GM08714 (cell line): ENCODE measurements around the gene FCN2.

Experiments used
- H3K4me3 ChIP-seq: fragments of 200-500 bp; sonication (Bioruptor generic); 2 replicates; pipeline ENCODE4 v1.5.1; 2014; ENCODE audit warnings: mild to moderate bottlenecking, low read length, inconsistent platforms
- ZNF274 ChIP-seq: IDR thresholded peaks from 2 replicates; pipeline ENCODE4 v1.6.1; 2012; ENCODE audit warnings: mild to moderate bottlenecking, low read depth, low read length

FCN2 gene

DNA sequence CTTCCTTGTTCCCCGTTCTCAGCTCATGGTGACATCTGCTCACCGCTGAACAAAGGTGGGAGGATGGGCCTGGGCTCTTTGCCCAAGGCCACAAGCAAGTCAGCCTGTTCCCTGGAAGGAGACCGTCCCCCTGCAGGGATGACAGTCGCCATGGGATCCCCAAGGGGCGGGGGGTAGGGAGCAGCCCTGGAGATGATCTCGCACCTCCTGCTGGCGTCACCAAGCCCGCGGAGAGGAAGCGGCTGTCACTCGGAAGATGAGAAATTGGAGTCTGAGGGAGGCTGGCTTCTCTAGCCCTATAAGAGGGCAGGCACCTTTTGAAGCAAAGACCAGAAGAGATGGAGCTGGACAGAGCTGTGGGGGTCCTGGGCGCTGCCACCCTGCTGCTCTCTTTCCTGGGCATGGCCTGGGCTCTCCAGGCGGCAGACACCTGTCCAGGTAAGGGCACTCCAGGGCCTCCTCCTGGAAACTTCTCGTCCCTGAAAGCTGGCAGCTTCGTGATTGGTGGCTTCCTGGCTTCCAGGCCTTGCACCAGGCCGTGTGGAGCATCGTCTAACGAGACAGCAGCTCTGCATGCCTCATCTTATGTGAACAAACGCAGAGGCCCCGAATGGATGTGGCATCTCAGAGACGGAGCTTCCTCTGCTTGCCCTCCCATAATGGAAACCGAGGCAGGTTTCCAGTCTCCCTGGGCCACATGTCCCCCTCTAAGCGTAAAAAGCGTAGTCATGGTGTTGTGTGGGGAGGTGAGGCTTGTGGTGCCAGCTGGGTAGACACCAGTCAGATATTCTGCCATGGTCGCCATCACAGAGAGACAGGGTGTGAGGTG lies at the start of gene FCN2:
Gene FCN2, plus strand, starts transcription at position 327 of the 829 bp plus-strand sequence. Its CDS starts 12 bp downstream, at position 339.
- no peak within 1 kb of the TSS for H3K4me3 ChIP-seq
- TF ChIP-seq ZNF274, result no peak

DNA sequence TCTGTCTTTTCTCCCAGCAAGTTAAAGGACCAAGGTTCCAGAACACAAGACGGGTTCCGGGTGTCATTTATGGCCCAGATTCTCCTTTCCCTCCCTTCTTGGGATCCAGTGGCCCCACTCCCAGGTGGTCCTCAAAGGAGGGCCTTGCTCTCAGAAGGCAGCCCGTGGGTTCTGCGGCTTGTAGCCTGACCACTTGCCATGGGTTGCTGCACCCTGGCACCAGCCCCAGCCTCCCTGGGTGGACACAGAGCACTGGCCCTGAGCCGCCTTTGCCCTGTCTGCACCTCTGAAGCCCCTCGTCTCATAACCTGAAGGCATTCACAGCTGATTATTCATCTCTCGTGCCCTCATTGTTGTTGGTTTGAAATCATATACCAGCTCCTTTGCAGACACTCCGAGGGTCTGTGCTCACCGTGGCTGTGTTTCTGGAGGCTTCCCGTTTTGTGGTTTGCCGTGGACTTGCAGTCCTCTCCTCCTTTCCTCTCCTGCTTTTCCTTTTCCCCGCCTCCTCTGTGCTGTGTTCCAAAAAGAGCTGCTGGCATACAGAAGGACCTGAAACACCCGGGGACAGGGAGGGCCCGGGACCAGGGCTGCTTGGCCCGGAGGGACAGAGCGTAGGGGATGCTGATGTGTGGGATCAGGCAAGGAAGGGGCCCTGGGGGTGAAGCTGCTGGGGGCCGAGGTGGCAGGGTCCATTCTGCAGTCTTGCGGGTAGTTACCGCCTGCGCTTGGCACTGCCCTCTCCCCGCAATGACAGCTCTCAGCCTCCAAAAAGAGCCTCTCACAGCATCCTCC lies 49.5 kb upstream of the FCN2 start:
- no peak for TF ChIP-seq ZNF274
- no peak overlapping the region for H3K4me3 ChIP-seq

DNA sequence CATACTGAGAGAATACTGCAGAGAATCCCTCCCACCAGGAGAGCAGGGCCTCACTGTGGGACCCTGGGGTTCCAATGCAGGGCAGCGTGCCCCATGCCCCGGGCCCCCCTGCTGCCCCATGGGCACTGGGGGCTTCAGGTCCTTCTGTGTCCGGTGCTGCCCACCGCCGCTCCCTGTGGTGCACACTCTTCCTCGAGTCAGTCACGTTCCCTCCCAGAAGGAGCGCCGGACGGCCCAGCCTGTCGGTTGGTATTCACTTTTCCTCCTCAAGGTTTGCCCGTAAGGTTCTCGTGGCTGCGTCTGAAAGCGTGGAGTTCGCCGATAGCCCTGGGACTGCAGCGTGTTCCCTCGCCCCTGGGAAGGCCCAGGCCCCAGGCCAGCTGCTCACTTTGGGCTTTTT lies 48.1 kb upstream of the FCN2 start:
- H3K4me3 ChIP-seq, result no peak overlapping the region
- no peak for TF ChIP-seq ZNF274

DNA sequence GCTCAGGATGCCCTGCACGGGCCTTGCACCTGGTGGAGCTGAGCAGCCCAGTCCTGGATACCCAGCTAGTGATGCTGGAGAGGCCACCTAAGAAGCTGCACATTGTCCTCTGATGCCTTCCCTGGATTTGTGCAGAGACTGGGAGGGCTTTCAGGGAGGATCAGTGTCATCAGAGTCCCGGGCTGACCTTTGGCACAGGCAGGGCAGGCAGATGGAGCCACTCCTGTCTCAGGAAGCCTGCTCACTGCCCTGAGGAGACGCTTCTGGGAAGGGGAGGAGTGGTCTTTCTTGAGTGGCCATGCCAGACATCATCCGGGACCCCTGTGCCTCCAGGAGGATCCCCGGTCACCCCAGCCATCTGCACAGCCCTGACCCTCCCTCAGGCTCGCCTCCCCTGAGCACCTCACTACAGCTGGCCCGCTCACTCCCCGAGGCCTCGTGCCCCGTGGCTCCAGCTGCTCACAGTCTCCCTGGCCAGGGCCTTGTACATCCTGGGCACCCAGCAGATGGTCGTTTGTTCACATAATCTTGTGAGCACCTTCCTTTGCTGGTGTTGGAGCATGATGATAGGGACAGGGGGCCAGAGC lies 47.2 kb upstream of the FCN2 start:
- no peak overlapping the region for H3K4me3 ChIP-seq
- TF ChIP-seq ZNF274, result no peak

GRCh38 chr9:134834217-134834956 lies 46.2 kb upstream of the FCN2 start:
- H3K4me3 ChIP-seq, result no peak overlapping the region
- no peak for TF ChIP-seq ZNF274

- H3K4me3 ChIP-seq, result no peak overlapping the region
- no peak for TF ChIP-seq ZNF274
These were observed 45.6 kb upstream of the FCN2 start for GRCh38 chr9:134834957-134835419.

DNA sequence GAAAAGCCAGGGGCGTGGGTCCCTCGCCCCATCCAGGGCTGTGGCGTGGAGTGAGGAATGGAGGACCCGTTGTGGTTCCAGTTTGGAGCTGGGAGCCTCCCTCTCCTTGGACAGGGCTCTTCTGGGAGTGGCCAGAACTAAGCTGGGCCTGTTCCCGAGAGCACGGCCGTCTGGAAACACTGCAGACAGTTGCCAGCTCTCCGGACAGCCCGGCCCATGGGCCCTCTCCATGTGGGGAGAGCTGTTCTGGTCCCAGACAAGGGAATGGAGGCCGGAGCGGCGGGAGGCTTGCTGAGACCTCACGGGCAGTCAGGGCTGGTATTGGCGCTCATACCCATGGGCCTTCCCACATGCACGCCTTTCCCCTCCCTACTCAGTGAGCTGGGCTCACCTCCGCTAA lies 45.2 kb upstream of the FCN2 start:
- H3K4me3 ChIP-seq, result no peak overlapping the region
- TF ChIP-seq ZNF274, result no peak

DNA sequence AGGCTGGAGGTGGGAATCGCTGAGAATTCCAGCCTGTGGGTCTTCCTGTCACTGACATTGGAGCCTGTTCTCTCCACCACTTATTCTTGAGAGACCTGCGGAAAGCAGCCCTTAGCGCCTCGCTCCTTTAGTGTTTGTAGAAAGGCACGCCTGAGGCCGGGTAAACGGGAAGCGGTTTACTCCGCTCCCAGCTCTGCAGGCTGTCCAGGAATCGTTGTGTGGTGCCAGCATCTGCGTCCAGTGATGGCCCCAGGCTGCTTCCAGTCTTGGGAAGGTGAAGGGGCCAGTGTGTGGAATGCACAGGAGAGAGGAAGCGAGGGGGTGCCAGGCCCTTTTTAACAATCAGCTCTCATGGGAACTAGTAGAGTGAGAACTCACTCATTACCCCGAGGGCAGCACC lies 44.6 kb upstream of the FCN2 start:
- no peak overlapping the region for H3K4me3 ChIP-seq
- TF ChIP-seq ZNF274, result no peak

DNA sequence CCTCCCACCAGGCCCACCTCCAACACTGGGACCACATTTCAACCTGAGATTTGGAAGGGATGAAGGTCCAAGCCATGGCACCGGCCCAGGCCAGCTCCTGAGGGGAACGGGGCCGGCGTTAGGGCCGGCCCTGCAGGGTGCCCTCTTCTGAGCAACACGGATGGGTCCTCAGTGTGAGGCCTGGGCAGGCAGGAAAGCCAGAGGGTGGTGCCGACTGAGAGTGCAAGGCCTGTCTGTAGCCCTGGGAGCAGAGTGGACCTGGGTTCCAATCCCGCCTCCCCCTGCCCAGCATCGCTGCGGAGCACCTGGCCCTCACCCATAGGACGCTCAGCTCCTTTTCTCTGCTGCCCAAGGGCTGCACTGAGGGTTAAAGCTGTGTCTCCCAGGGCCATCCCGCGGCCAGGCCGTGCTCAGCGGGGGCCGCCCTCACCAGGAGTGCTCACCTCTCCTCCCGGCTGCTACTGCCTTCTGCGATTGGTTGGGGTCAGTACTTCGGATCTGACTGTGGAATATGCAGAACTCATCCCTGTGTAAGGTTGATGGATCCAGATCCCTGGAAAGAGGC lies 44.1 kb upstream of the FCN2 start:
- H3K4me3 ChIP-seq, result no peak overlapping the region
- no peak for TF ChIP-seq ZNF274

GRCh38 chr9:134837529-134837928 lies 43.1 kb upstream of the FCN2 start:
- no peak overlapping the region for H3K4me3 ChIP-seq

GRCh38 chr9:134838651-134839454 lies 41.8 kb upstream of the FCN2 start:
- TF ChIP-seq ZNF274, result no peak
- H3K4me3 ChIP-seq, result no peak overlapping the region

More at GRCh38 chr9:134837529-134837928, 43.1 kb upstream of the FCN2 start:
- no peak for TF ChIP-seq ZNF274

- TF ChIP-seq ZNF274, result no peak
- H3K4me3 ChIP-seq, result no peak overlapping the region
These were observed 41.0 kb upstream of the FCN2 start for GRCh38 chr9:134839455-134840125.
